SU-DHL-6 (cell line): ENCODE results near the gene ACOT8.

Experiments used
- CTCF ChIP-seq: fragments of 200-600 bp; sonication (generic); IDR thresholded peaks from one replicate; pipeline ENCODE4 v1.5.1; 2017; ENCODE audit warnings: antibody characterized with exemption, mild to moderate bottlenecking, low read length, moderate library complexity; ENCODE audit not compliant: insufficient read depth, poor library complexity, severe bottlenecking
- EZH2phosphoT487 ChIP-seq: fragments of 200-600 bp; sonication (generic), shearing (Covaris generic); conservative IDR thresholded peaks from 2 replicates; pipeline ENCODE4 v1.6.1; 2018; ENCODE audit warnings: mild to moderate bottlenecking, antibody characterized with exemption, low read length, moderate library complexity, mixed read lengths

DNA sequence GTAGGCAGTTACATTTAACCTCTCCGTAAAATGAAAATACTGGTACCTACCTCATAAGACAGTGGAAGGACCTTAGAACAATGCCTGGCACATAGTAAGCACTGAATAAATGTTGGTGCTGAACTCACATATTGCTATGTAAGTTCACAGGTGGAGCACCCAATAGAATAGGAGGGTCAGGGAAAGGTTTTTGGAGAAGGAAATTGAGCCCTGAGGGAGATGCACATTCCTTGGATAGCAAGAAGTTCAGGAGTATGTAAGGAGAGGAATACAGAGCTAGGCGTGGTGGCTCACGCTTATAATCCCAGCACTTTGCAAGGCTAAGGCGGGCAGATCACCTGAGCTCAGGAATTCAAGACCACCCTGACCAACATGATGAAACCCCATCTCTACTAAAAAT lies 37.7 kb downstream of the ACOT8 start:
- no peak for TF ChIP-seq CTCF
- no peak for TF ChIP-seq EZH2phosphoT487
